Thyroid gland (tissue), 4 donors: ENCODE data around the gene LRRC38. TPM values are rescaled to one million over a fixed set of nuclear protein-coding genes. Genes with fewer than 3 reads are reported as not detected.

ENCODE experiments used
- DNase-seq, 2 donors: peaks; one replicate each; pipeline ENCODE4 v3.0.0-alpha.2; 2019
- H3K27ac ChIP-seq, 3 donors: fragments of 200-600 bp; sonication (generic); 1 replicate in 2 of 3; 2 replicates in 1 of 3; pipeline ENCODE4 v1.5.1; 2016 to 2019; ENCODE audit warnings: mild to moderate bottlenecking in 1 of 3, moderate library complexity in 1 of 3
- H3K27me3 ChIP-seq: fragments of 200-600 bp; sonication (generic); one replicate; pipeline ENCODE4 v1.5.1; 2019
- H3K36me3 ChIP-seq, 2 donors: fragments of 200-600 bp; sonication (generic); one replicate each; pipeline ENCODE4 v1.5.1; 2016 to 2019
- H3K4me1 ChIP-seq, 2 donors: fragments of 200-600 bp; sonication (generic); one replicate each; pipeline ENCODE4 v1.5.1; 2017 to 2019
- H3K4me3 ChIP-seq, 3 donors: fragments of 200-600 bp; sonication (generic); replicated peaks in 1 of 3; 1 replicate in 2 of 3; 2 replicates in 1 of 3; pipeline ENCODE4 v1.5.1; 2016; ENCODE audit warnings: mild to moderate bottlenecking in 1 of 3
- H3K9me3 ChIP-seq: fragments of 200-600 bp; sonication (generic); one replicate; pipeline ENCODE4 v1.5.1; 2017
- CTCF ChIP-seq, 6 experiments: fragments of 200-600 bp in 3 of 6; fragments of 450-650 bp in 3 of 6; sonication (generic) in 3 of 6; IDR thresholded peaks; one replicate each; pipeline ENCODE4 v1.5.1; 2016 to 2019; ENCODE audit warnings: antibody characterized with exemption in 6 of 6, mild to moderate bottlenecking in 2 of 6, inconsistent platforms in 1 of 6, moderate library complexity in 1 of 6
- POLR2A ChIP-seq, 2 donors: fragments of 450-650 bp; IDR thresholded peaks; one replicate each; pipeline ENCODE4 v1.6.1; 2017; ENCODE audit warnings: antibody characterized with exemption in 2 of 2, mild to moderate bottlenecking in 2 of 2, moderate library complexity in 1 of 2
- WGBS, 2 donors: methylation state at CpG; one replicate each; pipeline ENCODE4 v1.1.5; 2017; 5-methylcytosine and 5-hydroxymethylcytosine counted together
- intact Hi-C: fragments of 100-400 bp; cut with DNase I; formaldehyde crosslinking; loops from one replicate; pipeline ENCODE4 v1.15.1; 2023
- total RNA-seq, 4 donors: library from RNA; depleted of rRNA; stranded (reverse); fragments of >200 nt; gene quantifications; one replicate each; pipeline ENCODE4 v1.2.3, GENCODE V29; 2016

The LRRC38 gene
- total RNA-seq, 4 donors from 2014 or later = not detected

DNA sequence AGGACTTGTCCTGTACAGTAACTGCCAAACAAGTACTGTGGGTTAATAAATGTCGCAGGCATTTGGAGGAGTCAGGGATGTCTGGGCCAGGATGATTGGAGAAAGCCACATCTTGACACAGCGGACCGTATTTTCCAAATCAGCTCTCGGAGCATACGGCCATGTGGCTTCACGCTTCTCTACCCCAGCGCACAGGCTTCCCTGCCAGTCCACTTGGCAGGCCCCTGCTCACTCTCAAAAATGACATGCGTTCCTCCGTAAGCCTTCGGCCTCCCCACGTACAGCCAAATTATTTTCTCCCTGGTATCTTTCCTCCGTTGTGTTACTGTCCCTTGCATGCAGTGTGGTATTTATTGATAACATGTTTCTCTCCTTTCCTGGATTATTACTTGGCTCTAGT lies 7.2 kb upstream of the LRRC38 start:
- H3K4me3 ChIP-seq = no peak overlapping the region
- no peaks in the 10 kb centered on the region for H3K4me1 ChIP-seq
- intact Hi-C loops = no loop called here
- no peak overlapping the region for H3K27ac ChIP-seq
- 56 to 65% methylated on average over 12 of the region's 12 CpGs for WGBS, 2 donors
- H3K9me3 ChIP-seq = no peaks in the 10 kb centered on the region
- H3K36me3 ChIP-seq = no peaks in the 10 kb centered on the region
- DNase-seq = peak; percentile 7 to 17
- no peaks in the 10 kb centered on the region for H3K27me3 ChIP-seq
- TF ChIP-seq POLR2A (IDR thresholded peaks at IDR 0.05) (no peak), CTCF (IDR thresholded peaks at IDR 0.05) (no peak)

DNA sequence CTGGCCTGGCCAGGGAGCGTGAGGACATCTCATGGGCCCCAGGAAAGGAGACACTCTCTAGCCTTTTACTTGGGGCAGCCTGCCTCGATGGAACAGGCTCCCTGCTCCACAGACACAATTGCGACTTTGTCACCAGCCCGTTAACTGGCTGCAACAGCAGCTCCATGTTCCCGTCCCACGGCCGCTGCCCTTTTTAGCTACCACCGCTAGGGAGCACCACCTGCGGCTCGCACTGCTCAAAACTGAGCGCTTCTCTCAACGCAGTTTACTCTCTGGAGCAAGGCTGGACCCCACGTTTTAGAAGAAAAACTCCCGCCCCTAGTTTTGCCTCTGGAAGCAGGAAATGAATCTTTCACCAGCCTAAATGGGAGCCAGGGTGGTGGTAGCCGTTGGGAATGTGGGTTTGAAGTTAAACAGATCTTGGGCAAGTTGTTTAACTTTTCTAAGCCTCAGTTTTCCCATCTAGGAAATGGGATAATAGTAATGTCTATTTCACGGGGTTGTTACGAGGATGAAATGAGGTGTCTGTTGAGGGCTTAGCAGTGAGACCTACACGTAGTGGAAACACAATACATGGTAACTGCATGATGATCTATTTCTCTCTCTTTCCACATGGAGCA lies 3.5 kb upstream of the LRRC38 start:
- TF ChIP-seq CTCF (IDR thresholded peaks at IDR 0.05) (peak in 1 of 6 experiments; percentile 35), POLR2A (IDR thresholded peaks at IDR 0.05) (no peak)
- no peaks in the 10 kb centered on the region for H3K27me3 ChIP-seq
- 25 to 29% methylated on average over 16 to 18 of the region's 18 CpGs for WGBS, 2 donors

GRCh38 chr1:13516606-13517005 lies 2.8 kb upstream of the LRRC38 start:
- H3K27me3 ChIP-seq = no peaks in the 10 kb centered on the region
- intact Hi-C loops = no loop called here
- DNase-seq = no peak
- H3K27ac ChIP-seq = no peak overlapping the region
- TF ChIP-seq POLR2A (IDR thresholded peaks at IDR 0.05) = no peak
- TF ChIP-seq CTCF (IDR thresholded peaks at IDR 0.05) = no peak
- 58 to 66% methylated on average over 10 of the region's 10 CpGs for WGBS, 2 donors
- H3K36me3 ChIP-seq = no peaks in the 10 kb centered on the region
- no peaks in the 10 kb centered on the region for H3K9me3 ChIP-seq
- no peak overlapping the region for H3K4me3 ChIP-seq
- H3K4me1 ChIP-seq = no peaks in the 10 kb centered on the region

More for the DNA sequence above, 3.5 kb upstream of the LRRC38 start:
- Histone ChIP-seq H3K36me3 (no peaks in the 10 kb centered on the region), H3K9me3 (no peaks in the 10 kb centered on the region), H3K4me3 (no peak overlapping the region), H3K27ac (no peak overlapping the region), H3K4me1 (no peaks in the 10 kb centered on the region)
- DNase-seq = peak; percentile 5 to 14
- intact Hi-C loops = no loop called here

DNA sequence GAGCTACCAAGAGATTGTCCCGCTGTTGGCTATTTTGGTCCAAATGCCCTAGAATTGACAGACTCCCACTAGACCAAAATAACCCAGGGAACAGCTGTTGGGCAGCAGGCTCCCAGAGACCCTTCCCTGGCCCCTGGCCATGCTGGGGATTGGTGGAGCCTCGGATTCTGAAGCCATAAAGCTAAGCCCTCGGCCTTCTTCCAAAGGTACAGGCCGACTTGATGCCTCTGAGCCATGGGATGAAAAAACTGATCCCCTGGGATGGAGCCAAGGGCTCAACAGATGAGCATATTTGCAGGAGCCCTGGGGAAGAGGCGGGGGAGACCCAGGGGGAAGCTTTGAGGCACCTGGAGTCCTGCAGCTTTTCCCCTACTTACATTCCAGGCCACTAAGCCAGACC lies 1.0 kb upstream of the LRRC38 start:
- 62 to 70% methylated on average over 5 of the region's 5 CpGs for WGBS, 2 donors
- intact Hi-C loops = no loop called here

More for the DNA sequence above, 1.0 kb upstream of the LRRC38 start:
- H3K4me3 ChIP-seq = no peak overlapping the region
- no peak for DNase-seq
- H3K9me3 ChIP-seq = no peaks in the 10 kb centered on the region
- H3K36me3 ChIP-seq = no peaks in the 10 kb centered on the region
- H3K27me3 ChIP-seq = no peaks in the 10 kb centered on the region
- H3K4me1 ChIP-seq = no peaks in the 10 kb centered on the region
- no peak overlapping the region for H3K27ac ChIP-seq
- TF ChIP-seq CTCF (IDR thresholded peaks at IDR 0.05) = no peak
- no peak for TF ChIP-seq POLR2A (IDR thresholded peaks at IDR 0.05)
